ENCODE results near the gene GDF9. TPM values are rescaled to one million over a fixed set of nuclear protein-coding genes. Genes with fewer than 3 reads are reported as not detected.

GDF9 gene
- total RNA-seq: under 0.01 TPM in 2 replicates

DNA sequence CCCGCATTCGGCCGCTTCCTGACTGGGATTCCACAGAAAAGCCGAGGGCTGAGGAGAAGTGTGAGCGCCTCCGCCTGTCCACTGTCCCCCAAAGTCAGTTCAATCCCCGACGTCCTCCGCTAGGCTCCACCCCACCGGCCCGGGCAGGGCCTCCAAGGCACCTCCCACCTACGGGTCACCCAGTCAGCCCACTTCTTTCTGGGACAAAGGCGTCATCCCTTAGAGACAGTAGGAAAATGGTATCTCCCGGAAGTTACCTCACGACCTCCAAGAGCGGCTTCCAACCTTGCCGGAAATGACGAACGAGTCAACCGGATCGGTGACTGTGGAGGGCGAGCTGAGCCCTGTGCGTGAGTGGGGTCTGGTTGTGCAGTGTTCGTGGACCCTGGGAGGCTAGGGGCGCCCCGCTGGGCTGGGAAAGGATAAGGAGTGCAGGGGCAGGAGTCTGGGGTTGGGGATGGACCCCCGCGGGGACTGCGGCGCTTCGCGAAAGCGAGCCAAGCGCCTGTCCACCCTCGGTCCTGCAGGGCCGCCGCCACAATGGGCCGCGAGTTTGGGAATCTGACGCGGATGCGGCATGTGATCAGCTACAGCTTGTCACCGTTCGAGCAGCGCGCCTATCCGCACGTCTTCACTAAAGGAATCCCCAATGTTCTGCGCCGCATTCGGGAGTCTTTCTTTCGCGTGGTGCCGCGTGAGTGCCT, at the start of gene GDF9, which contains the start of gene UQCRQ:
Gene GDF9 (minus strand): TSS at position 128 of the 704 bp plus-strand sequence. CDS start 1,936 bp downstream, outside the sequence.
Gene UQCRQ (plus strand): TSS at position 301 of the 704 bp plus-strand sequence. CDS start 240 bp downstream, at position 541.

GRCh38 chr5:132873119-132873929, 7.1 kb upstream of the GDF9 start, which contains the start of gene LEAP2:
TSS of gene LEAP2 (plus strand) at chr5:132873668. CDS start at chr5:132873695, 27 bp downstream.

DNA sequence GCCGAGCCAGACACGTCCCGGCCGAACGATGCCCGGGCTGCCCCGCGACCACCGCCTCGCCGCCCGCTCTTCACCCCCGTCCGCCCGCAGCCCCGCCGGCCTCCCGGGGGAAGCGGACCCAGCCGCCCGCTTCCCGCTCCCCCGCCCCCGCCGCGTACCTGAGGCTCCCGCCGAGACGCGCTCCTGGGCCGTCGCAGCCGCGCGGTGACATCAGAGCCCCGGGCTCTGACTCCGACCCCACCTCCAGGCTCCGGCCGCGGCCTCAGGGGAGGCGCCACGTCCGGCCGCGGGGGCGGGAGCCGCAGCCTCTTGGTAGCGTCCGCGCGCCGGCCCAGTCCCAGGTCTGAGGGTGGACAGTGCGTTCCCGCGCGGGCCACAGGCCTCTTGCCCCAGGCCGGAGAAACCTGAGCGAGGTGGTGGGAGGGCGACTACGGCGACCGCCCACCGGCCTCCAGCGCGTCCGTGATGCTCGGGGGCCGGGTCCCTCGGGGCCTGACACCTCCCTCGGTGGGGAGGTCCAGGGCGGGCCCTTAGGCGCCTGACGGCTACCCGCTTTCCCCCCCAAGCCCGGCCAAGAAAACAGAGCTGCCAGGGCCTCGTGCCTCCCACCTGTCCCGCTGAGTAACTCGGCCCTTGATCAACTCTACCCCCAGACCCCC, 35.7 kb downstream of the GDF9 start, which contains the start of gene SHROOM1:
Gene SHROOM1 (minus strand): TSS at position 212 of the 659 bp plus-strand sequence. CDS start 4,507 bp downstream, outside the sequence.

GRCh38 chr5:132812781-132813598, 53.3 kb downstream of the GDF9 start, which contains the start of gene SOWAHA:
TSS of gene SOWAHA (plus strand) at chr5:132813302. CDS start at chr5:132813622, 320 bp downstream.

Other genes starting within 250 kb of the GDF9 start
- gene IL13, start 208.3 kb downstream of the GDF9 start, total RNA-seq: not detected in 2 replicates
- gene IL4, start 192.5 kb downstream of the GDF9 start, total RNA-seq: not detected in 2 replicates
- 1.8 and 4.1 TPM in 2 replicates for gene KIF3A, start 128.9 kb downstream of the GDF9 start, total RNA-seq
- gene CCNI2, start 119.0 kb downstream of the GDF9 start, total RNA-seq: not detected in 2 replicates
- 21.7 and 44.0 TPM in 2 replicates for gene SEPTIN8, start 89.2 kb downstream of the GDF9 start, total RNA-seq
- gene SOWAHA, start 53.2 kb downstream of the GDF9 start, total RNA-seq: not detected in 2 replicates
- 2.6 and 5.3 TPM in 2 replicates for gene SHROOM1, start 35.8 kb downstream of the GDF9 start, total RNA-seq
- gene UQCRQ, start 173 bp upstream of the GDF9 start, total RNA-seq: 113 and 199 TPM in 2 replicates
- gene LEAP2, start 7.2 kb upstream of the GDF9 start, total RNA-seq: not detected in 2 replicates
- 32.4 and 41.3 TPM in 2 replicates for gene AFF4, start 97.2 kb upstream of the GDF9 start, total RNA-seq
- 12.5 and 65.9 TPM in 2 replicates for gene ZCCHC10, start 160.1 kb upstream of the GDF9 start, total RNA-seq
- 58.6 and 63.4 TPM in 2 replicates for gene HSPA4, start 185.5 kb upstream of the GDF9 start, total RNA-seq

Data from pericardium fibroblast (primary cell).